NCI-H146 treated with DMSO at 0.1 percent for 48 hours (cell line): ENCODE results near the gene ABO.
"Not testable (repeated sequence)": the region's sequence is repeated elsewhere in the genome, so short reads cannot be mapped to it uniquely, and the experiment has no call there.

Source experiments
- DNase-seq: peaks from one replicate; lab custom pipeline; 2025; ENCODE audit not compliant: unreplicated experiment; lab: John Stamatoyannopoulos, UW

ABO gene

DNA sequence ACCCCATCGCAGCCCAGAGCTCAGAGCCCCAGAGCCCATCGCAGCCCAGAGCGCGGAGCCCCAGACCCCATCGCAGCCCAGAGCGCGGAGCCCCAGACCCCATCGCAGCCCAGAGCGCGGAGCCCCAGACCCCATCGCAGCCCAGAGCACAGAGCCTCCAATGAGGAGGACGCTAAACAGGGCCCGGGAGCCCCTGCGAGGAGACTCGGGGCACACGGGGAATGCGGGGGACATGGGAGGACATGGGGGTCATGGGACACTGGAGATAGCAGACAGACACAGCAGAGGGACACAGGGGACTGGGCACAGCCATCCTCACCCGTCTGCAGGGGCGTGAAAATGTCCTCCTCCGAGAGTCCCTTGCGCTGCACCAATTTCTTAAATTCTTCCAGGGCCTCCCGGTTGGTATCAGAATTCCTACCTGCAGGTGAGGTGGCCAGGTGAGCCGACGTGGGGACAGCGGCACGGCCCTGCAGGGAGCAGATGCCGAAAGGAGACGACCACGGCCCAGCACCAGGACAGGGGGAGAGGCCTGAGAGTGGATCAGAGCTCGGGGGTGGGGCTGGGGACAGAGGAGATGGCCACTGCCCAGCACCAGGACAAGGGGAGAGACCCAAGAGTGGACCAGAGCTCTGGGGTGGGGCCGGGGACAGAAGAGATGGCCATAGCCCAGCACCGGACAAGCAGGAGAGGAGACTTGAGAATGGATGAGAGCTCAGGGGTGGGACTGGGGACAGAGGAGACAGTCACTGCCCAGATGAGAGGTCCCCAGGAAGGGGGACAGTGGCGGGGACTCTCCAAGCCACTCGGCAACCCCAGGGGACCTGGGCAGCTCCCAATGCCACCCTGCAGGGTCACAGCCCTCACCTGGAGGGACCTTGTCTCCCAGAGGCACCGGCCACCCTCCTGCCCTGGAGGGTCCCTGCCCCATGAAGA is 68.7 kb downstream of the ABO start:
- DNase-seq, result no peak

GRCh38 chr9:133205481-133205887 is 69.5 kb downstream of the ABO start:
- DNase-seq, result not testable (repeated sequence)
